Measurements from ENCODE around the gene GPHN.

The GPHN gene

GRCh38 chr14:67068251-67068650 is 560.3 kb downstream of the GPHN start:
- no peak for DNase-seq

- no peak for DNase-seq
These were observed 563.6 kb downstream of the GPHN start for GRCh38 chr14:67071506-67071905.

GRCh38 chr14:67077921-67078320 is 570.0 kb downstream of the GPHN start:
- no peak for DNase-seq

GRCh38 chr14:67079846-67080245 is 571.9 kb downstream of the GPHN start:
- no peak for DNase-seq

- DNase-seq, result no peak
These were observed 600.3 kb downstream of the GPHN start for GRCh38 chr14:67108230-67108629.

- no peak for DNase-seq
These were observed 603.1 kb downstream of the GPHN start for GRCh38 chr14:67111022-67111421.

GRCh38 chr14:67112344-67112743 is 604.4 kb downstream of the GPHN start:
- no peak for DNase-seq

- no peak for DNase-seq
These were observed 619.2 kb downstream of the GPHN start for GRCh38 chr14:67127174-67127573.

GRCh38 chr14:67129768-67130167 is 621.8 kb downstream of the GPHN start:
- no peak for DNase-seq

GRCh38 chr14:67131691-67132090 is 623.7 kb downstream of the GPHN start:
- DNase-seq, result no peak

GRCh38 chr14:67133144-67133543 is 625.2 kb downstream of the GPHN start:
- DNase-seq, result no peak

GRCh38 chr14:67133595-67134441 is 625.9 kb downstream of the GPHN start:
- no peak for DNase-seq

- no peak for DNase-seq
These were observed 629.9 kb downstream of the GPHN start for GRCh38 chr14:67137744-67138371.

- DNase-seq, result no peak
These were observed 632.6 kb downstream of the GPHN start for GRCh38 chr14:67140556-67140955.

- DNase-seq, result no peak
These were observed 633.4 kb downstream of the GPHN start for GRCh38 chr14:67141146-67141900.

- no peak for DNase-seq
These were observed 643.2 kb downstream of the GPHN start for GRCh38 chr14:67151082-67151666.

- no peak for DNase-seq
These were observed 650.6 kb downstream of the GPHN start for GRCh38 chr14:67158566-67158965.

GRCh38 chr14:67162385-67162784 is 654.4 kb downstream of the GPHN start:
- DNase-seq, result no peak

GRCh38 chr14:67166450-67166853 is 658.5 kb downstream of the GPHN start:
- DNase-seq, result peak in 4 of 6 experiments; percentile 0 to 24 (median 10)

- no peak for DNase-seq
These were observed 659.6 kb downstream of the GPHN start for GRCh38 chr14:67167420-67168109.

- no peak for DNase-seq
These were observed 660.1 kb downstream of the GPHN start for GRCh38 chr14:67168110-67168441.

- no peak for DNase-seq
These were observed 662.7 kb downstream of the GPHN start for GRCh38 chr14:67170660-67171059.

- DNase-seq, result no peak
These were observed 664.1 kb downstream of the GPHN start for GRCh38 chr14:67172056-67172455.
